ENCODE measurements around the gene REXO1. TPM values are rescaled to one million over a fixed set of nuclear protein-coding genes. Genes with fewer than 3 reads are reported as not detected.
A peak's percentile ranks its signal among the peaks of the same experiment; 100 is the strongest.

Gene REXO1
- total RNA-seq, 1 donor from 2014 or later: 12.3 TPM

DNA sequence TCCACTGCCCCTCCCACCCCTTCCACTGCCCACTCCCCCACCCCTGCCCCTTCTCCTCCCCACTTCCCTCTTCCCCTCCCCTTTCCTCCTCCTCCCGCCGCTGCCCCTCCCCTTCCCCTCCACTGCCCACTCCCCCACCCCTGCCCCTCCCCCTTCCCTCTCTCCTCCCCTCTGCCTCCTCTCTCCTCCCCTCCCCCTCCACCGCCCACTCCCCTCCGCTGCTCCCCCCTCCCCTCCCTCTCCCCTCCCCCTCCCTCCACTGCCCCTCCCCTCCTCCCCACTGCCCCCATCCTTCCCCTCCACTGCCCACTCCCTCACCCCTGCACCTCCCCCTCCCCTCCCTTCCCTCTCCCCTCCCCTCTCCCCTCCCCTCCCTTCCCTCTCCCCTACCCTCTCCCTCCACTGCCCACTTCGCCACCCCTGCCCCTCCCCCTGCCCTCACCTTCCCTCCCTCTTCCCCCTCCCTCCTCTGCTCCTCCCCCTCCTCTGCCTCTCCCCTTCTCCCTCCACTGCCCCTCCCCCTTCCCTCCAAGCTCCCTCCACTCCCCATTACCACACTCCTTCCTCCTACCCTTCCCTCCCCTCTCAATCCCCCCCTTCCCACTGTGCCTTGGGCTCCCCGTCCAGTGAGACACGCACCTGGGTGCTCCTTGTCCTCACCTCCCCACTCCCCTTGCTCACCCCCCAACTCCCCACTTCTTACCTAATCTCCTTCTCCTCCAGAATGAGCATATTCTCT is 58.1 kb downstream of the REXO1 start:
- no peak for DNase-seq

DNA sequence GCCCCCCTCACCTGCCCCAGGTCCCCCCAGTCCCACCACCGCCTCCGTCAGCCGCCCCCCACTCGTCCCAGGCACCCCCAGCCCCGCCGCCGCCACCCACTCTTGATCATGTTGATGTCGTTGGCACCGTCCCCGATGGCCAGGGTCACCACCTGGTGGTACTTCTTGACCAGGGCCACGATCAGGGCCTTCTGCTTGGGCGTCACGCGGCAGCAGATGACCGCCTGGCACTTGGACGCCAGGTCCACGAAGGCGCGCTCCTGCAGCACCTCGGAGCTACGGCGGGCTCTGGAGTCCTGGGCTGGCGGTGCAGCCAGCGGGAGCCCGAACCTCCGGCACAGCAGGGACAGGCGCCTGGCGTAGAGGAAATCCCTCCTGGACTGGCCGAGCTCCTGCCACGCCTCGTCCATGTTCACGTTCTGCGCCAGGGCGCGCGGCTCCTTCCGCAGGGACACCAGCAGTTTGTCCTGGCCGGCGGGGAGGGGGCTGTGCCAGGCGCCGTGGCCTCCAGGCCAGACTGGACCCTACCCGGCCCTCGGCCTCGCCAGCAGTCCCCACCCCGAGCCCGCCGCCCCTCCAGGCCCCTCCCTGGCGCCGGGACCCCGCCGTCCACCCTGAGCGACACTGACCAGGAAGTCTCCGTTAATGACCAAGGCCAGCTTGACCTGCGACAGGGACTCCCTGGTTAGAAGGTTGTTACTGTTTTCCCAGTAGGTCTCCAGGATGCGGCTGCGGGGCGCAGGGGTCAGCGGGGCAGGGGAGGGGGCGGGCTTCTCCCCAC is 58.8 kb downstream of the REXO1 start:
- DNase-seq: no peak

DNA sequence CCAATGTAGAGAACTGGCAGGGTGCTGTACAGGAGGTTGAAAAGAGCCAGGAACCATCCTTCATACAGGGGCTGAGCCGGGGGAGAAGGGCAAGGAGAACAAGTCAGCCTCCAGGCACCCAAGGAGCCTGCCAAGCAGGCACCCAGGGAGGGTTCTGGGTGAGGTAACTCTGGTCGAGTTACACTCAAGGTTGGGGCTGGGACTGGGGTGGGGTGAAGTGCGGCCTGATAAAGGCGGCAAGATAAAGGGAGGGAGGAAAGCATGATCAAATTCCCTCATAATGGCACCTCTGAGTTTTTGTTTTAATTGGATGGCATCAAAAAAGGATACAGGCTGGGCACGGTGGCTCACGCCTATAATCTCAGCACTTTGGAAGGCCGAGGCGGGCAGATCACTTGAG is 61.2 kb downstream of the REXO1 start:
- DNase-seq: no peak

DNA sequence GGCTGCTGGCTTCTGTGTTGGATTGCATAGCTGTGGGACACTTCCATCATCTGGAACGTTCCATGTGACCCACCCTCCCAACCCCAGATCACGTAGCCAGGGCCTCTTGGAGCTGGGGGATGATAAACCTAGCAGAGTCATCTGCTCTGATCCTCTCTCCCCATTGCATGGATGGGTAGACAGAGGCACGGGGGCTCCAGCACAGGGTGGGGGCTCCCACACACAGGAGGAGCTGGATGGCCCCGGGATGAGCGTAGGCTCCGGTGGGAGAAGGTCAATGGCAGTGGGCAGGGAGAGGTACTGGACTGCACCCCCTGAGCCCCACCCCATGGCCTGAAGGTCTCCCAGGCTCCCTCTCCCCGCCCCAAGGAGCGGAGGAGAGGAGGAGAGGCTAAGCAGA is 61.6 kb downstream of the REXO1 start:
- DNase-seq: no peak

DNA sequence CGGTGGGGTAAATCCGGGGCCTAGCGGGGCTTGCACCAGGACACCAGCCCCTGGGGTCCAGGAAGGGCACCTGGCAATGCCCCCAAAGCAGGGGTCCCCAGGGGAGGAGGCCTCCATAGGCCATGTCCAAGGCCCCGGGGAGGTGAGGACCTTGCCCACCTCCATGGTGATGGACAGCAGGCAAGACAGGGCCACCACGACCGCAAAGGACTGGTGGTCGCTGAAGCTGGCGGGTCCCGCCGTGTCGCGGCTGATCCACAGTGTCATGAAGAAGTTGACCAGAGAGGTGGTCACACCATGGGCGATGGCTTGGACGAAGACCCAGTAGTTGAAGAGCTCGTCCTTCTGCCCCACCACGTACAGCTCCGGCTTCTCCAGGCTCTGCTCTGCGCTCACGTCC is 63.0 kb downstream of the REXO1 start:
- no peak for DNase-seq

DNA sequence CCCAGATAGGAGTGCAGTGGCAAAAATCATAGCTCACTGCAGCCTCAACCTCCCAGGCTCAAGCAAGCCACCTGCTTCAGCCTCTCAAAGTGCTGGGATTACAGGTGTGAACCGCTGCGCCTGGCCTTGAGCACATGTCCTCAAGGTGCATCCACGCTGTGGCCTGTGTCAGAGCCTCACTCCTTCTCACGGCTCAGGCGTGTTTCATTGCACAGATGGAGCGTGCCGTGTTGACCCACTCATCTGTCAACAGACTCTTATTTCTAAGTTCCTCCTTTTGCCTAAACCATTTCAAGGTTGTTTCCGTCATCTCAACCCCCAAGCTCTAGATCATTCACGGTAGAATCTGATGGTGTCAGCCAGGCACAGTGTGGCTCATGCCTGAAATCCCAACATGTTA is 64.4 kb downstream of the REXO1 start:
- DNase-seq: no peak

DNA sequence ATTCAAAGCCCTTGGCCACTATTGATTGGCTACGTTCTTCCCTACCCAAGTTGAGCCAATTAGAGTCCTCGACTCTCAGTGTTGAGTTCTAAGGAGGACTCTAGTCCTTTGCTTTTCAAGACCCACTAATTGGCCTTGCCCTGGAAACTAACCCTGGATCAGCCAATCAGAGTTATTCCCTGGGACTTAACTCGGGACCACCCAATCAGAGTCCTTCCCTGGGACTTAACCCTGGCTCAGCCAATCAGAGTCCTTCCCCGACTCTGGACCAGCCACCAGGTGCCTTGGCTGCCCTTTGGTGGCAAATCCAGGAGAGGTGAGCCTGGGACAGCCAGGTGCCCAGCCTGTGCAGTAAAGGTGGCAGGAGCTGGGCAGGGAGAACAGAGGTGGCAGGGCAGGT is 64.9 kb downstream of the REXO1 start:
- DNase-seq: no peak

DNA sequence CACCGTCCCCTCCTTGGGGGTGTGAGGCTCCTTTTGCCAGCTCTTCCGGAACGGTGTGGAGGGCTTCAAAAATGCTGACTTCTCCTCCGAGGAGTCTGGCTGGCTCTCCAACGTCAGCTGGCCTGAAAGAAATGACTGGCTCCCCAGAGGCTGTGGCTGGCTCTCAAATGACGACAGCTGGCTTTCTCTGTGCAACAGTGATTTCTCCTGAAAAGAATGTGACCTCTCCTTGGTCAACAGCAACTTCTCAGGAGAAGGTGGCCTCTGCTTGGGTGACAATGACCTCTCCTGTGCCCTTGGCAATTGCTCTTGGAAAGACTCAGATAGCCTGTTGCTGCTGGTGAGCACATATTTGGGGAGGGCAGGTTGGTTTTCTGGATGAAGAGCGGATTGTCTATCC is 65.8 kb downstream of the REXO1 start:
- no peak for DNase-seq

DNA sequence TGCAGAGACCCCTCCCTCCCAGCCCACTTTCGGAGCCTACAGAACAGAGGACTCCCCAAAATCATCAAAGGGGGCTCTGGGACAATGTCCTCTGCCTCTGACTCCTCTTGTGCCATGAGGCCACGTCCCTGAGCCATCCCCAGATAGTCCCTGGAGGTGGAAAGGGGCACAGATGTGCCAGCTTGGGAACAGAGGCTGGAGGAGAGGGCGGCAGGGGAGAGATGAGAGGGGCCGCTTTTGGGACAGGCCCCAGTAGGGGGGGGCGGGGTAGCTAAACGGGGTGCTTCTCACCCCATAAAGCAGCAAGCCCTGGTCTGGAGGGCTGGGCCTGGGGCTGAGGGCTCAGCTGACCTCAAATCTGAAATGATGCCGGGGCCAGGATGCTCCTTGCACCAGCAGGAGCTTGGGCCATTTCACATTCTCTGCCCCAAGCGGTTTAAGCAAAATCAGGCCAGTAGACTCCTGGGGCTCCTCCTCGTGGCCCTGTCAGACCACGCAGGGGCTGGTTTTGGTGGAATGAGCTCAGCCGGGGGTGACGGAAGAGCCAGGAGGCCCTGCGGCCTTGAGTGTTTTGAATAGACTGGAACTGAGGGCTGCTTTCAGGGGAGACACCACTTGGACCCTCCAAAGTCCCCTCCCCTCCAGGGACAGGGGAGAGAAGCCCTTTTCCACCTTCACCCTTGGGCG is 67.9 kb downstream of the REXO1 start:
- DNase-seq: no peak

DNA sequence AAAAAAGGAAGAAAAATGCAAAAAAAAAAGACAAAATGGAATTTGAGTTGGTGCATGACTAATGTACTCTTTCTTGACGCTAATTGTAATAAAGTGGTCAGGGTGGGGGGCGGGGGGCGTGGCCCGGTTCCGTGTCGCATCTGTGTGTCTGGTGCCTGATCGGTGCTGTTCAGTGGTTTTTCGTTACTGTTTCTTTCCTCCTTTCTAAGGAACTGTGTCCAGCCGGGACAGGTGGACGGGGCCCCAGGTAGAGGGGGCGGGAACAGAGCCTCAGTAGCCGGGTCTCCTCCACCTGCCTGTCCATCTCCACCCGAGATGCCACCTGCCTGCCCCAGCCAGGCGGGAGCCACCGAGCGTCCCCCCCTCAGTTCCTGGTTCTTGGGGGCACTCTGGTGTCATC is 68.7 kb downstream of the REXO1 start:
- DNase-seq: no peak

DNA sequence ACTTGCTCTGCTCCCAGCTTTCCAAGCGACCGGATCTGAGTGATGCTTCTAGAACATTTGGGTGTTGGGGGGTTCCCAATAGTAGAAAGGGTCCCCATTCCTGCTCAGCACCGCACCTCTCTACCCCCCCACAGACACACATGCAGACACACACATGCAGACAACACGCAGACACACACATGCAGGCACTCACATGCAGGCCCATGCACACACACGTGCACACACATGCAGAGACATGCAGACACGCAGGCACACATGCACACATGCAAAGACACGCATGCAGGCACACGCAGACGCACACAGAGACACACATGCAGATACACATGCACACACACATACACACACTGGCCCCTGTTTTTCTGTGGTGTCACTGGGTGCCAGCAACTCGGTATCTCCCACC is 71.1 kb downstream of the REXO1 start:
- DNase-seq: no peak

DNA sequence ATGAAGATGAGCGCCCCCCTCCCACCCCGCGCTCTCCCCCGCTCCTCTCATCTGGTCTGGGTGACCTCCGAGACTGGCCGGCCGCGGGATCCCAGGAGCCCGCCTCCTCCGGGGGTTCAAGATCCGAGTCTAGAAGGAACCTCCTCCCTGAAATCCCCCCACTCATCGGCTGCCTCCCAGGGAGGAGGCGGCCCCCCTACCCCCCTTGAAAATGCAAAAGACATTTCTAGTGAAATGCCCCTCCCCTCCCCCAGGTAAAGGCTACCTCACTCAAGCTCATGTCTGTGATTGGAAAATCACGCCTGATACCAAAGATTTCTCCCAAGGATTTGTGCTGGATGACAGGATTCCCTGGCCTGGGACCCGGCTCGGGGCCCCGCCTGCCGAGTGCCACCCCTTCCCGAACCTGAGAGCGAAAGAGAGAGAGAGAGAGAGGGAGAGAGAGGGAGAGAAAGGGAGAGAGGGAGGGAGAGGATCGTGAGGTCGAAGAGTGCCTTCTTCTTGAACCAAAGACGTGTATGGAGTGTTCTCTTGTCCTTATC is 71.6 kb downstream of the REXO1 start:
- DNase-seq: no peak

DNA sequence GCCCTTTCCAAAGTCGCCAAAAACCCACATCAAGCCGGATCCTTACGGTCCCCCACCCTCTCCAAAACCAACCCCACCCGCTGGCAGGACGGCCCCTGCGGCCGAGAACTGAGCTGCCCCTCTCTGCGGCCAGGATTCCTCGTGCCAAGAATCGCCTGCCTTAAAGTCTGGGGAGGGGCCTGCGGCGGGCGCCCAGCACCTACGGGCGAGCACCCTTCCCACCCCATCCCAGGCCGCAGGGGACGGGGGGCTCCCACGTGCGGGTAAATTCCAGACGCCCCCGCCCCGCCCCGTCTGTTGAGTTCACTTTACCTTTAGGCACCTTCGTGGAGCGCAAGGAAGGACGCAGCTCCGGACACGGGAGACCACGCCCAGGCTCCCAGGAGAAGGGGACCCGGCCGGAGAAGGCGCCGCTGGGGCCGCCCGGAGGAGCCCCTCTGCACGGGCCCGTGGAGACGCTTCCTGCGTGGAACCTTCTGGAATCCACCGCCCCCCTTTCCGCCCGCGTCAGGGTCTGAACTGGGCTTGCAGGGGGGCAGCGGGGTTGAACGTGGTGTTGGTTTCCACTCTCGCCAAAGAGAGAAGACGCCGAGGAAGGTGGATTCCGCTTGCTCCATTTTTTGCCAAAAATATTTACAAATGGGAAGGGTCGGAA is 72.2 kb downstream of the REXO1 start:
- no peak for DNase-seq

DNA sequence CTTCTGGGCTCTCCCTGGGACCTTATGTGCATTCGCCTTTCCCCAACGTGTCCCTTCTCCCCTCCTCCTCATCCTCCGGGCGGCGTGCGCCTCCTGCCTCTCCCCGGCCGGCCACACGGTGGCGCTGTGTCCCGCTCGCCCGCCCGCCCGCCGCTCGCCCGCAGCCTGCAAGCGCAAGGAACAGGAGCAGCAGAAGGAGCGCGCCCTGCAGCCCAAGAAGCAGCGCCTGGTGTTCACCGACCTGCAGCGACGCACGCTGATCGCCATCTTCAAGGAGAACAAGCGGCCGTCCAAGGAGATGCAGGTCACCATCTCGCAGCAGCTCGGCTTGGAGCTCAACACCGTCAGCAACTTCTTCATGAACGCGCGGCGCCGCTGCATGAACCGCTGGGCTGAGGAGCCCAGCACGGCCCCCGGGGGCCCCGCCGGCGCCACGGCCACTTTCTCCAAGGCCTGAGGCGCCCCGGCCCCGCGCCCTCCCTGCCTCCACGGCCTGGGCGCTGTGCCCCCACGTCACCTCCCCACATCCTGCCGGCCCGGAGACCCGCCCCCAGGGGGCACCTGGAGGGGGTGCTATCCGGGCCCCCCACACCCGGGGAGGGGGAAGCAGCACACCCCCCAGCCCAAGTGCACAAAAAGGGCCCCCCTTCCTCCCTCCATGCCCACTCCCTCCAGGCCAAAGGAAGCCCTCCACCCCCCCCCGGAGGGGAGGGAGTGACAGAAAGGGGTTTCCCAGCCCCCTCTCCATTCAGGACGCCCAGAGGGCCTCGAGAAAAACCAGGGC is 73.1 kb downstream of the REXO1 start:
- DNase-seq: no peak

DNA sequence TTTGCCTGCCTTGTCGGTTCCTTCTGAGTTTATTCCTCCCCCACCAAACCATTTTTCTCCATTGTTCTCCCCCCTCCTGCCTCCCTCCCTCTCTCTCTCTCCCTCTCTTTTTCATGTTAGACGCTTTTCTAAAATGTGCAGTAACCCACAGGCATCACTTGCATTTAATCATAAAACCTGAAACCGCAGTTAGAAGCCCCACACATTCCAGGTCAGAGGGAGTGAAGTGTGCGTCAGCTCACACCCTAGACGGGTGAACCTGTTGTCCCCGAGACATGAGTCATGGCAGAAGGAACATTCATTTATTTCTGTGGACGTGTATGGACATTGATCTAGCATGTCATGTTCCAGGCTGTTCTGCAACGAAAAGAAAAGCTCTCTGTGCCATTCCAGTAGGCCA is 75.1 kb downstream of the REXO1 start:
- DNase-seq: no peak

DNA sequence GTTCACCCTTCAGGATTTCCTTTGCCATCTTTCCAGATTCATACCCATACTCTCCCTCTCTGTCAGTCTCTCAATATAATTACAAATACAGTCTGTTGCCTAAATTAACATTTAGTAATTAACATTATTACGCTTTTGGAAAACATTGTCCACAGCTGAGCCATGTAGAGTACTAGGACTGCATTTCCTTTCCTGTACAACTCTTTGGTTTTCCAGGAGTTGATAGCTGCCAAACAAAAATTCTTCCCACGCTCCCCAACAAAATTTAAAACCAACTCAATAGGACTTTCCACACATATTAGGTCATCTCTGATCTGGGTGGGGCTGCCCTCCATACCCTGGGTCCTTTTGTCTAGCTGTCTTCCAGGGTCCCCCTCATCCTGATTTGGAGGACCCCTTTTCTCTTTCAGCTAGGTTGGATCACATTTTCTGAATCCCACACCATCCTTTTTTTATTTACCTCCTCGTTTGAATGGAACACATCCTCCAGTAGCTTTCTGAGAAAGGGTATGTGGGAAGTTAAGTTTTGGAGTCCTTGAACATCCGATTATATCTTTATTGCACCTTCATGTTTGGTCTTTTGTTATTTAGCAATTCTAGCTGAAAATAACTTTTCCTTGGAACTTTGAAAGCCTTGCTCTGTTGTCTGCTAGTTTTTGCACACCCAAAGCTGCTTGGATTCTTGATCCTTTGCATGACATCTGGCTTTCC is 77.3 kb downstream of the REXO1 start:
- no peak for DNase-seq

DNA sequence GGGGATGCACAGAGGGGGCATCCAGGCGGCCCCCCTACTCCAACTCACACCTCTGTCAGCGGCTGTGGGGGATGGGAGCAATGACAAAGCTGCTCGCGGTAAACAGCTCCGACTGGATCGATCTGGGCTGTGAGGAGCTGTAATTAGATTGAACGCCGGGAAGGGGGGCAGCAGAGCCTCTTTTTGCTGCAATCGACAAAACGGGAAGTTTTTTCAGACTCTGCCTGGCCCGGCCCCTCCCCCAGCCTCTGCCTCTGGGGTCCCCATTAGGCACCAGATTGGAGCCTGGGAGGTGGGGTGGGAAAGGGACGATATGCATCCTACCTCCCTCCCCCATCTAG is 78.7 kb downstream of the REXO1 start:
- DNase-seq: no peak

DNA sequence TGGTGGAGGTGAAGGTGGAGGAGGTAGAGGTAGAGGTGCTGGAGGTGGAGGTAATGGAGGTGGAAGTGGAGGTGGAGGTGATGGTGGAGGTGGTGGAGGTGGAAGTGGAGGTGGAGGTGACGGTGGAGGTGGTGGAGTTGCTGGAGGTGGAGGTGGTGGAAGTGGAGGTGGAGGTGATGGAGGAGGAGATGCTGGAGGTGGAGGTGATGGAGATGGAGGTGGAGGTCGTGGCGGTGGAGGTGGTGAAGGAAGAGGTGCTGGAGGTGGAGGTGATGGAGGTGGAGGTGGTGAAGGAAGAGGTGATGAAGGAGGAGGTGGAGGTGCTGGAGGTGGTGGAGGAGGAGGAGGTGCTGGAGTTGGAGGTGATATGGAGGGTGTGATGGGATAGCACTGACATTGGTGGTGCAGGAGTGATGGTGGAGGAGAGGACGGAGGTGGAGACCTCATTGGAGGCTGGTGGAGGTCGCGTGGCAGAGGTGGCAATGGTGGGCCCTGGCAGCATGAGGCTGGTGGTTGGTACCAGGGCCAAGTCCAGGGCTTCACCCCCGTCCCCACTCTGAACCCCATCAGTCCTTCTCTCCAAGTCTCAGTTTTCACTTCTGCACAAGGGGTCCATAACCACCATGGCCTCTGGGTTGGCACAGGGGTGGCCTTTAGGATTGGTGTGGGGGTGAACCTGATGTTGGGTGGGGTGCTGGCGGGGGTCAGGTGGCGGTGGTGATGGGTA is 79.2 kb downstream of the REXO1 start:
- no peak for DNase-seq

DNA sequence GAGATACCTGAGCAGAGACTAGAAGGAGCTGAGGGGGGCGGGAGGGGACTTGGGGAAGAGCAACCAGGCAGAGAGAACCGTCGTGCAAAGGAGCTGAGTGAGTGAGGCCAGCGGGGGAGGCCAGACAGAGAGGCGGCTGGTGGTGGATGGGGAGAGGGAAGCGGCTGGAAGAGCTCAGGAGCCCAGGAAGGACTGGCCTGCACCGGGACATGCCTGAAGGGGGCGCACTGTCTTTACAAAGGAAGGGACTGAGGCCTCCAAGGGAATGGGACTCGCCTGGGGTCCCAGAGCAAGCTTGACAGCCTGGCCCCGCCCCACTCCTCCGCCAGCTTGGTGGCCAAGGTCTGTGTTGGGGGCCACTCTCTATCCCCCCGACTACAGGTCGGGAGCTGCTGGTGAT is 80.0 kb downstream of the REXO1 start:
- no peak for DNase-seq

DNA sequence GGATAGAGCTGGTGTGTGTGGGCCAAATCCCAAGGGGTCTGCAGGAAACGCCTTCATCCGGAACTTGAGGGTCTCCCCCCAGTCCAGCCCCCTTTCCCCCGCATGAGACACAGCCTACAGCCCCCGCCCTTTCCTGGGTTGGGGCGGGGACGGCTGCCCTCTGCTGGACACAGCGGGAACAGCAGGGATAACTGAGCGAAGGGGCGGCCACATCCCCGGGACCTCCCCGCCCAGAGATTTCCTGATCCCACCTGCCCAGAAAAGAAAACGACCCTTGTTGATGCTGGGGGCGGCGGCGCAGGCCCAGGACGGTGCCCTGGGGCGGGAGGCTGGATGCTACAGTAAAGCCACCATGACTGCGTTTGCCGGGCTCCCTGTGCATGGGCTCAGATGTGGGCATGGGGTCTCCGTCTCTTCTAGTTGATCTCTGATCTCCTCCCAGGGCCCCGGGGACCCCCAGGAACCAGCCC is 80.8 kb downstream of the REXO1 start:
- DNase-seq: peak; percentile 7
